GM23338 (cell line): ENCODE results near the gene HLA-B. TPM values are rescaled to one million over a fixed set of nuclear protein-coding genes. Genes with fewer than 3 reads are reported as not detected.

Experiments
- ATAC-seq: fragments of 200-7000 bp; cut with Tn5 transposase; 3 replicates; pipeline ENCODE4 v1.9.1; 2020
- DNase-seq: peaks from one replicate; pipeline ENCODE4 v3.0.0-alpha.2; 2015; ENCODE audit warnings: low spot score
- H2AFZ ChIP-seq: fragments of 200-600 bp; sonication (generic); 2 replicates; pipeline ENCODE4 v1.8.0; 2016; ENCODE audit warnings: antibody characterized with exemption, mild to moderate bottlenecking, moderate library complexity
- H3F3A ChIP-seq: fragments of 200-600 bp; sonication (generic); replicated peaks from 2 replicates; pipeline ENCODE4 v1.8.0; 2017; ENCODE audit warnings: antibody characterized with exemption, mixed run types, low read depth
- H3K27ac ChIP-seq: fragments of 200-600 bp; sonication (generic); 2 replicates; pipeline ENCODE4 v1.6.1; 2016; ENCODE audit warnings: low read depth
- H3K27me3 ChIP-seq: fragments of 200-600 bp; sonication (generic); 2 replicates; pipeline ENCODE4 v1.8.0; 2016; ENCODE audit warnings: mild to moderate bottlenecking, mixed run types, moderate library complexity; ENCODE audit not compliant: insufficient read depth
- H3K36me3 ChIP-seq: fragments of 200-600 bp; sonication (generic); 2 replicates; pipeline ENCODE4 v1.8.0; 2016; ENCODE audit warnings: mild to moderate bottlenecking; ENCODE audit not compliant: insufficient read depth
- H3K4me1 ChIP-seq: fragments of 200-600 bp; sonication (generic); 2 replicates; pipeline ENCODE4 v1.8.0; 2016; ENCODE audit warnings: mild to moderate bottlenecking, moderate library complexity; ENCODE audit not compliant: insufficient read depth
- H3K4me2 ChIP-seq: fragments of 200-600 bp; sonication (generic); 2 replicates; pipeline ENCODE4 v1.7.1; 2017; ENCODE audit warnings: mixed run types
- H3K4me3 ChIP-seq: fragments of 200-600 bp; sonication (generic); 2 replicates; pipeline ENCODE4 v1.6.1; 2016; ENCODE audit warnings: mixed run types
- H3K79me2 ChIP-seq: fragments of 200-600 bp; sonication (generic); replicated peaks from 2 replicates; pipeline ENCODE4 v1.8.0; 2017; ENCODE audit warnings: mild to moderate bottlenecking; ENCODE audit not compliant: insufficient read depth
- H3K9me2 ChIP-seq: fragments of 200-600 bp; sonication (generic); 2 replicates; pipeline ENCODE4 v1.8.0; 2017; ENCODE audit not compliant: insufficient read depth
- H4K20me1 ChIP-seq: fragments of 200-600 bp; sonication (generic); replicated peaks from 2 replicates; pipeline ENCODE4 v1.8.0; 2017; ENCODE audit warnings: mild to moderate bottlenecking; ENCODE audit not compliant: insufficient read depth
- H3K27ac Mint-ChIP-seq: 2 replicates; pipeline ENCODE4 v1.8.0; 2020; ENCODE audit warnings: inconsistent platforms, mild to moderate bottlenecking, moderate library complexity, mixed read lengths
- H3K27me3 Mint-ChIP-seq: 3 replicates; pipeline ENCODE4 v1.8.0; 2022; ENCODE audit warnings: low read depth, mild to moderate bottlenecking, moderate library complexity, mixed read lengths, inconsistent platforms; ENCODE audit not compliant: insufficient read depth, poor library complexity
- H3K36me3 Mint-ChIP-seq: 3 replicates; pipeline ENCODE4 v1.8.0; 2021; ENCODE audit warnings: low read depth, mild to moderate bottlenecking, inconsistent platforms, moderate library complexity, mixed read lengths
- H3K4me1 Mint-ChIP-seq: 3 replicates; pipeline ENCODE4 v1.8.0; 2020; ENCODE audit warnings: mild to moderate bottlenecking, inconsistent platforms, mixed read lengths
- H3K4me3 Mint-ChIP-seq: 3 replicates; pipeline ENCODE4 v1.8.0; 2021; ENCODE audit warnings: moderate library complexity, mild to moderate bottlenecking, inconsistent platforms, mixed read lengths
- H3K9me3 Mint-ChIP-seq: 3 replicates; pipeline ENCODE4 v1.8.0; 2020; ENCODE audit warnings: moderate library complexity, mild to moderate bottlenecking, inconsistent platforms, mixed read lengths
- CREB1 ChIP-seq: fragments of 250-450 bp; sonication (Bioruptor Pico); IDR thresholded peaks from 2 replicates; pipeline ENCODE4 v1.5.0; 2020; ENCODE audit warnings: low read depth, mild to moderate bottlenecking, moderate library complexity
- EZH2 ChIP-seq: fragments of 200-600 bp; sonication (generic); IDR thresholded peaks from one replicate; pipeline ENCODE4 v1.8.0; 2017; ENCODE audit warnings: antibody characterized with exemption, mild to moderate bottlenecking, low read depth; ENCODE audit not compliant: unreplicated experiment
- EZH2phosphoT487 ChIP-seq: fragments of 200-600 bp; sonication (generic); IDR thresholded peaks from one replicate; pipeline ENCODE4 v1.8.1; 2018; ENCODE audit warnings: antibody characterized with exemption; ENCODE audit not compliant: unreplicated experiment
- JUNB ChIP-seq: IDR thresholded peaks from one replicate; pipeline ENCODE4 v1.6.1; 2016; ENCODE audit warnings: antibody characterized with exemption; ENCODE audit not compliant: unreplicated experiment
- NANOG ChIP-seq: IDR thresholded peaks from 2 replicates; pipeline ENCODE4 v1.6.1; 2016; ENCODE audit warnings: antibody characterized with exemption, borderline replicate concordance
- REST ChIP-seq: IDR thresholded peaks from one replicate; pipeline ENCODE4 v1.6.1; 2018; ENCODE audit warnings: antibody characterized with exemption; ENCODE audit not compliant: unreplicated experiment
- STAT1 ChIP-seq: IDR thresholded peaks from one replicate; pipeline ENCODE4 v1.6.1; 2016; ENCODE audit warnings: antibody characterized with exemption; ENCODE audit not compliant: unreplicated experiment
- ZNF114 ChIP-seq: fragments of 250-450 bp; sonication (Bioruptor Pico); IDR thresholded peaks from 2 replicates; pipeline ENCODE4 v1.5.0; 2020; ENCODE audit warnings: mild to moderate bottlenecking, moderate library complexity
- ZNF331 ChIP-seq: fragments of 250-450 bp; sonication (Bioruptor Pico); IDR thresholded peaks from 2 replicates; pipeline ENCODE4 v1.5.0; 2020; ENCODE audit warnings: low read depth, mild to moderate bottlenecking, moderate library complexity
- ZNF462 ChIP-seq: fragments of 250-450 bp; sonication (Bioruptor Pico); IDR thresholded peaks from 2 replicates; pipeline ENCODE4 v1.5.0; 2020; ENCODE audit warnings: mild to moderate bottlenecking, moderate library complexity
- polyA plus RNA-seq: library from polyadenylated mRNA; unstranded; fragments of >200 nt; fragmentation: Nextera tagmentation; extraction: Ambion mirVana; gene quantifications from 2 replicates; pipeline ENCODE4 v1.2.1, GENCODE V29; 2016
- total RNA-seq: library from RNA; depleted of rRNA; stranded (reverse); fragments of >200 nt; shearing (Covaris generic); gene quantifications from 2 replicates; pipeline ENCODE4 v1.2.3, GENCODE V29; 2014
- TF ChIP-seq, protein P1 (sequence below): IDR thresholded peaks from 2 replicates; pipeline ENCODE4 v1.6.1; 2016; ENCODE audit warnings: antibody characterized with exemption

Gene HLA-B
- total and polyA plus RNA-seq, 2 experiments from 2014 or later = 44.3 to 86.0 TPM

GRCh38 chr6:31365864-31366263, 8.9 kb upstream of the HLA-B start:
- Mint-ChIP-seq H3K27ac (no peak overlapping the region), H3K4me3 (no peak overlapping the region), H3K27me3 (peaks cover 11% of the 10 kb centered on the region), H3K9me3 (no peaks in the 10 kb centered on the region; the same call in 2 of the 3 replicates), H3K36me3 (no peaks in the 10 kb centered on the region), H3K4me1 (peaks cover 5% of the 10 kb centered on the region; the same call in 1 of the 3 replicates)
- TF ChIP-seq, protein P1, sequence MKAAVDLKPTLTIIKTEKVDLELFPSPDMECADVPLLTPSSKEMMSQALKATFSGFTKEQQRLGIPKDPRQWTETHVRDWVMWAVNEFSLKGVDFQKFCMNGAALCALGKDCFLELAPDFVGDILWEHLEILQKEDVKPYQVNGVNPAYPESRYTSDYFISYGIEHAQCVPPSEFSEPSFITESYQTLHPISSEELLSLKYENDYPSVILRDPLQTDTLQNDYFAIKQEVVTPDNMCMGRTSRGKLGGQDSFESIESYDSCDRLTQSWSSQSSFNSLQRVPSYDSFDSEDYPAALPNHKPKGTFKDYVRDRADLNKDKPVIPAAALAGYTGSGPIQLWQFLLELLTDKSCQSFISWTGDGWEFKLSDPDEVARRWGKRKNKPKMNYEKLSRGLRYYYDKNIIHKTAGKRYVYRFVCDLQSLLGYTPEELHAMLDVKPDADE = no peak
- TF ChIP-seq JUNB = no peak
- TF ChIP-seq EZH2 = no peak
- TF ChIP-seq REST = no peak
- no peak for TF ChIP-seq ZNF331 (CRISPR knock-in tag)
- no peak overlapping the region for H3K4me3 ChIP-seq
- ATAC-seq (no peak), DNase-seq (no peak)
- no peaks in the 10 kb centered on the region; the same call in 1 of the 2 replicates for H3K4me1 ChIP-seq
- H4K20me1 ChIP-seq = no peaks in the 10 kb centered on the region
- no peak overlapping the region for H3K27ac ChIP-seq
- H3K9me2 ChIP-seq = no peaks in the 10 kb centered on the region
- peaks cover 34% of the 10 kb centered on the region for H3K27me3 ChIP-seq
- no peaks in the 10 kb centered on the region for H3K36me3 ChIP-seq
- H3F3A ChIP-seq = no peaks in the 10 kb centered on the region
- no peak overlapping the region for H2AFZ ChIP-seq
- H3K4me2 ChIP-seq = no peak overlapping the region
- H3K79me2 ChIP-seq = no peaks in the 10 kb centered on the region

DNA sequence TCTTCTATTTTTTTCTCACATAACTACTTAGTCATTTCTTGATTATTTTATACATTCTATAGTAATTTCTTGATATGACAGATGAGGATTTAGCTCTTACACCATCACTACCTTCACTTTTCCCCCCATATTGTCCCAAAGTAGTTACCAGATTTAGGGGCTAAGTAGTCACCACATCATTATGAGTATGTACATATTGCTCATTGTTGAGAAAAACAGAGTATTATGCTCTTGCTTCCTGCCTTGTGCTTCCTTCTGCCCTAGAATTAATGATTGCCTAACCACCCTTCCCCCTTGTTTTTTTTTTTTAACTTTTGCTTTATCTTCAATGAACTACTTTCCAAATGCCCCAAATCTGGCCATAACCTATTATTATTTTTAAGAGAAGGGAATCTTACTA, 6.8 kb upstream of the HLA-B start:
- no peaks in the 10 kb centered on the region for H4K20me1 ChIP-seq
- no peaks in the 10 kb centered on the region; the same call in 1 of the 2 replicates for H3K4me1 ChIP-seq
- H3K4me1 Mint-ChIP-seq = peaks cover 5% of the 10 kb centered on the region; the same call in 1 of the 3 replicates
- no peaks in the 10 kb centered on the region for H3K9me2 ChIP-seq
- ATAC-seq = no peak
- H3K36me3 ChIP-seq = no peaks in the 10 kb centered on the region
- no peaks in the 10 kb centered on the region for H3F3A ChIP-seq
- H2AFZ ChIP-seq = no peak overlapping the region
- no peak overlapping the region for H3K27ac Mint-ChIP-seq
- H3K4me3 ChIP-seq = no peak overlapping the region
- no peak overlapping the region for H3K4me3 Mint-ChIP-seq
- DNase-seq = no peak
- no peak overlapping the region for H3K4me2 ChIP-seq
- peaks cover 52% of the 10 kb centered on the region for H3K27me3 ChIP-seq
- no peak overlapping the region for H3K27ac ChIP-seq
- H3K36me3 Mint-ChIP-seq = no peaks in the 10 kb centered on the region
- H3K27me3 Mint-ChIP-seq = peaks cover 13% of the 10 kb centered on the region
- H3K9me3 Mint-ChIP-seq = no peaks in the 10 kb centered on the region; the same call in 2 of the 3 replicates
- H3K79me2 ChIP-seq = no peaks in the 10 kb centered on the region
- no peak for TF ChIP-seq STAT1
- no peak for TF ChIP-seq JUNB
- no peak for TF ChIP-seq ZNF462 (CRISPR knock-in tag)
- TF ChIP-seq CREB1 = no peak
- TF ChIP-seq EZH2phosphoT487 = no peak
- TF ChIP-seq NANOG = no peak
- TF ChIP-seq ZNF114 (CRISPR knock-in tag) = no peak
- no peak for TF ChIP-seq EZH2
